Measurements from ENCODE around the gene GLI3. TPM values are rescaled to one million over a fixed set of nuclear protein-coding genes. Genes with fewer than 3 reads are reported as not detected.

The GLI3 gene
- total RNA-seq, 1 donor from 2014 or later = 27.7 TPM

- TF ChIP-seq EZH2 (IDR thresholded peaks at IDR 0.05; ENCODE audit: insufficient read depth, low read length) (no peak), CTCF (IDR thresholded peaks at IDR 0.05; ENCODE audit: insufficient read depth, low read depth, low read length) (no peak)
- H3K27ac ChIP-seq (ENCODE audit: low read depth, low read length) = no peak overlapping the region
- H3K4me2 ChIP-seq (ENCODE audit: low read length) = peak overlapping the region; percentile 95
- peaks cover 81% of the 10 kb centered on the region for H3K79me2 ChIP-seq (ENCODE audit: insufficient read depth, low read length)
- H3K27me3 Mint-ChIP-seq (ENCODE audit: low read depth, unreplicated experiment) = no peaks in the 10 kb centered on the region
- H2AFZ ChIP-seq (ENCODE audit: low read depth, low read length) = no peak overlapping the region
- H3K9me3 ChIP-seq (ENCODE audit: insufficient read depth, low read depth, low read length) = no peaks in the 10 kb centered on the region
- peak overlapping the region; percentile 29 for H3K4me3 Mint-ChIP-seq (ENCODE audit: unreplicated experiment)
- peaks cover 61% of the 10 kb centered on the region for H3K4me1 Mint-ChIP-seq (ENCODE audit: low read depth, unreplicated experiment)
- H3K4me1 ChIP-seq (ENCODE audit: insufficient read depth, low read length) = peaks cover 33% of the 10 kb centered on the region
- H3K4me3 ChIP-seq (ENCODE audit: insufficient read depth, low read depth, low read length) = no peak overlapping the region
- no peak overlapping the region for H3K9ac ChIP-seq (ENCODE audit: low read length)
- no peaks in the 10 kb centered on the region for H3K27me3 ChIP-seq (ENCODE audit: insufficient read depth, low read length)
- FAIRE-seq = peak; percentile 52
- peaks cover 14% of the 10 kb centered on the region for H4K20me1 ChIP-seq (ENCODE audit: insufficient read depth, low read length)
- H3K27ac Mint-ChIP-seq (ENCODE audit: unreplicated experiment) = peak overlapping the region; percentile 16
- no peaks in the 10 kb centered on the region for H3K9me3 Mint-ChIP-seq (ENCODE audit: unreplicated experiment)
- H3K36me3 Mint-ChIP-seq (ENCODE audit: low read depth, unreplicated experiment) = no peaks in the 10 kb centered on the region
- H3K36me3 ChIP-seq (ENCODE audit: insufficient read depth, low read length) = no peaks in the 10 kb centered on the region
- DNase-seq (ENCODE audit: low read depth) = peak; percentile 65
Observed at GRCh38 chr7:42232275-42232674, 4.7 kb downstream of the GLI3 start.

- Histone ChIP-seq H3K4me2 (ENCODE audit: low read length) (no peak overlapping the region), H3K9ac (ENCODE audit: low read length) (no peak overlapping the region), H3K9me3 (ENCODE audit: insufficient read depth, low read depth, low read length) (no peaks in the 10 kb centered on the region), H2AFZ (ENCODE audit: low read depth, low read length) (no peak overlapping the region), H3K4me1 (ENCODE audit: insufficient read depth, low read length) (peaks cover 34% of the 10 kb centered on the region), H3K4me3 (ENCODE audit: insufficient read depth, low read depth, low read length) (no peak overlapping the region), H3K36me3 (ENCODE audit: insufficient read depth, low read length) (no peaks in the 10 kb centered on the region), H4K20me1 (ENCODE audit: insufficient read depth, low read length) (peaks cover 18% of the 10 kb centered on the region), H3K27me3 (ENCODE audit: insufficient read depth, low read length) (no peaks in the 10 kb centered on the region), H3K27ac (ENCODE audit: low read depth, low read length) (no peak overlapping the region), H3K79me2 (ENCODE audit: insufficient read depth, low read length) (peaks cover 77% of the 10 kb centered on the region)
- TF ChIP-seq CTCF (IDR thresholded peaks at IDR 0.05; ENCODE audit: insufficient read depth, low read depth, low read length) = no peak
- TF ChIP-seq EZH2 (IDR thresholded peaks at IDR 0.05; ENCODE audit: insufficient read depth, low read length) = no peak
- no peak for FAIRE-seq
- Mint-ChIP-seq H3K36me3 (ENCODE audit: low read depth, unreplicated experiment) (no peaks in the 10 kb centered on the region), H3K27ac (ENCODE audit: unreplicated experiment) (no peak overlapping the region), H3K27me3 (ENCODE audit: low read depth, unreplicated experiment) (no peaks in the 10 kb centered on the region), H3K9me3 (ENCODE audit: unreplicated experiment) (no peaks in the 10 kb centered on the region), H3K4me1 (ENCODE audit: low read depth, unreplicated experiment) (peaks cover 70% of the 10 kb centered on the region), H3K4me3 (ENCODE audit: unreplicated experiment) (peak overlapping the region; percentile 3)
- no peak for DNase-seq (ENCODE audit: low read depth)
Observed at GRCh38 chr7:42231043-42231787, 5.8 kb downstream of the GLI3 start.
